ENCODE measurements around the gene RIC1.

DNA sequence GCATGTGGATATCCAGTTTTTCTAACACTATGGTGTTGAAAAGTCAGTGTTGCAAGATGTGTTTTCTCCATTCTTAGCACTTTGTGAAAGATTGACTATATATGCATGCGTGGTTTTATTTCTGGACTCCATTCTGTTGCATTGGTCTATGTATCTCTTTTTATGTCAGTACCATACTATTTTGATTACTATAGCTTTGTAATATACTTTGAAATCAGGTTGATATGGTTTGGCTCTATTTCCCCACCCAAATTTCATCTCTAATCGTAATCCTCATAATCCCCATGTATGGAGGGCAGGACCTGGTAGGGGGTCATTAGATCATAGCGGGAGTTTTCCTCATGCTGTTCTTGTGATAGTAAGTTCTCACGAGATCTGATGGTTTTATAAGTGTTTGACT, 6.5 kb downstream of the RIC1 start:
- no peak for TF ChIP-seq POLR2AphosphoS5 (IDR thresholded peaks at IDR 0.05; ENCODE audit: low read depth, low read length)
- TF ChIP-seq, protein P1, sequence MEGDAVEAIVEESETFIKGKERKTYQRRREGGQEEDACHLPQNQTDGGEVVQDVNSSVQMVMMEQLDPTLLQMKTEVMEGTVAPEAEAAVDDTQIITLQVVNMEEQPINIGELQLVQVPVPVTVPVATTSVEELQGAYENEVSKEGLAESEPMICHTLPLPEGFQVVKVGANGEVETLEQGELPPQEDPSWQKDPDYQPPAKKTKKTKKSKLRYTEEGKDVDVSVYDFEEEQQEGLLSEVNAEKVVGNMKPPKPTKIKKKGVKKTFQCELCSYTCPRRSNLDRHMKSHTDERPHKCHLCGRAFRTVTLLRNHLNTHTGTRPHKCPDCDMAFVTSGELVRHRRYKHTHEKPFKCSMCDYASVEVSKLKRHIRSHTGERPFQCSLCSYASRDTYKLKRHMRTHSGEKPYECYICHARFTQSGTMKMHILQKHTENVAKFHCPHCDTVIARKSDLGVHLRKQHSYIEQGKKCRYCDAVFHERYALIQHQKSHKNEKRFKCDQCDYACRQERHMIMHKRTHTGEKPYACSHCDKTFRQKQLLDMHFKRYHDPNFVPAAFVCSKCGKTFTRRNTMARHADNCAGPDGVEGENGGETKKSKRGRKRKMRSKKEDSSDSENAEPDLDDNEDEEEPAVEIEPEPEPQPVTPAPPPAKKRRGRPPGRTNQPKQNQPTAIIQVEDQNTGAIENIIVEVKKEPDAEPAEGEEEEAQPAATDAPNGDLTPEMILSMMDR (IDR thresholded peaks at IDR 0.05), result no peak
- TF ChIP-seq SIN3A (IDR thresholded peaks at IDR 0.05; ENCODE audit: borderline replicate concordance, low read depth, low read length), result no peak
- no peak for TF ChIP-seq RCOR1 (IDR thresholded peaks at IDR 0.05; ENCODE audit: low read length)
- TF ChIP-seq RAD21 (IDR thresholded peaks at IDR 0.05; ENCODE audit: low read length), result no peak
- TF ChIP-seq, protein P2, sequence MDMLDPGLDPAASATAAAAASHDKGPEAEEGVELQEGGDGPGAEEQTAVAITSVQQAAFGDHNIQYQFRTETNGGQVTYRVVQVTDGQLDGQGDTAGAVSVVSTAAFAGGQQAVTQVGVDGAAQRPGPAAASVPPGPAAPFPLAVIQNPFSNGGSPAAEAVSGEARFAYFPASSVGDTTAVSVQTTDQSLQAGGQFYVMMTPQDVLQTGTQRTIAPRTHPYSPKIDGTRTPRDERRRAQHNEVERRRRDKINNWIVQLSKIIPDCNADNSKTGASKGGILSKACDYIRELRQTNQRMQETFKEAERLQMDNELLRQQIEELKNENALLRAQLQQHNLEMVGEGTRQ (IDR thresholded peaks at IDR 0.05; ENCODE audit: borderline replicate concordance, low read depth, low read length), result no peak
- no peak for TF ChIP-seq EZH2phosphoT487 (IDR thresholded peaks at IDR 0.05; ENCODE audit: borderline replicate concordance, low read depth)
- TF ChIP-seq JUND (IDR thresholded peaks at IDR 0.05), result no peak
- no peak for TF ChIP-seq NFIC (IDR thresholded peaks at IDR 0.05; ENCODE audit: borderline replicate concordance)
- no peak for TF ChIP-seq EP300 (IDR thresholded peaks at IDR 0.05; ENCODE audit: borderline replicate concordance in 1 of 2, low read depth in 1 of 2, low read length in 1 of 2)
- TF ChIP-seq GABPA (IDR thresholded peaks at IDR 0.05; ENCODE audit: low read depth), result no peak
- no peak for TF ChIP-seq FOXM1 (IDR thresholded peaks at IDR 0.05; ENCODE audit: low read depth)

All from SK-N-SH (cell line).